Natural killer cell (primary cell): ENCODE data around the gene KLHL25. TPM values are rescaled to one million over a fixed set of nuclear protein-coding genes. Genes with fewer than 3 reads are reported as not detected.

Source experiments
- ATAC-seq, 3 donors: fragments of 150-1000 bp in 2 of 3; fragments of 200-7000 bp in 1 of 3; cut with Tn5 transposase; 1 replicate in 1 of 3; 2 replicates in 2 of 3; pipeline ENCODE4 v1.10.0; 2021; ENCODE audit warnings: mild to moderate bottlenecking in 2 of 3, moderate library complexity in 2 of 3
- DNase-seq, 2 donors: peaks; one replicate each; pipeline versions ENCODE4 v3.0.0 to v3.0.0-alpha.2; 2013 to 2021; ENCODE audit warnings: mixed read lengths in 1 of 2
- H3K27ac ChIP-seq: one replicate; pipeline ENCODE4 v1.5.1; 2013; ENCODE audit warnings: mild to moderate bottlenecking, low read length
- H3K27me3 ChIP-seq: one replicate; pipeline ENCODE4 v1.6.1; 2013; ENCODE audit warnings: low read length; ENCODE audit not compliant: control insufficient read depth, insufficient read depth
- H3K36me3 ChIP-seq: one replicate; pipeline ENCODE4 v1.6.1; 2013; ENCODE audit warnings: low read length; ENCODE audit not compliant: control insufficient read depth, insufficient read depth
- H3K4me1 ChIP-seq: one replicate; pipeline ENCODE4 v1.6.1; 2013; ENCODE audit warnings: low read length; ENCODE audit not compliant: control insufficient read depth, insufficient read depth
- H3K4me3 ChIP-seq: one replicate; pipeline ENCODE4 v1.5.1; 2013; ENCODE audit warnings: low read length
- H3K9me3 ChIP-seq: one replicate; pipeline ENCODE4 v1.6.1; 2013; ENCODE audit warnings: low read length; ENCODE audit not compliant: control insufficient read depth, insufficient read depth
- H3K27ac Mint-ChIP-seq, 2 donors: one replicate each; pipeline ENCODE4 v1.8.0; 2022; ENCODE audit warnings: mild to moderate bottlenecking in 2 of 2, mixed read lengths in 2 of 2, moderate library complexity in 1 of 2
- H3K27me3 Mint-ChIP-seq, 2 donors: one replicate each; pipeline ENCODE4 v1.8.0; 2022; ENCODE audit warnings: low read depth in 2 of 2, mixed read lengths in 2 of 2
- H3K36me3 Mint-ChIP-seq: one replicate; pipeline ENCODE4 v1.8.0; 2022; ENCODE audit warnings: mixed read lengths
- H3K4me1 Mint-ChIP-seq, 2 donors: one replicate each; pipeline ENCODE4 v1.8.0; 2022; ENCODE audit warnings: mixed read lengths in 2 of 2
- H3K4me3 Mint-ChIP-seq: one replicate; pipeline ENCODE4 v1.8.0; 2022; ENCODE audit warnings: mild to moderate bottlenecking, moderate library complexity, mixed read lengths
- H3K9me3 Mint-ChIP-seq, 2 donors: one replicate each; pipeline ENCODE4 v1.8.0; 2022; ENCODE audit warnings: mixed read lengths in 2 of 2
- CTCF ChIP-seq: fragments of 200-600 bp; IDR thresholded peaks from one replicate; pipeline ENCODE4 v1.8.0; 2022; ENCODE audit warnings: antibody characterized with exemption
- WGBS: methylation state at CpG from one replicate; pipeline ENCODE4 v1.1.7; 2013; ENCODE audit warnings: missing lambda C conversion rate; ENCODE audit not compliant: insufficient coverage; 5-methylcytosine and 5-hydroxymethylcytosine counted together
- intact Hi-C: fragments of 100-400 bp; cut with micrococcal nuclease; formaldehyde crosslinking; loops from one replicate; pipeline ENCODE4 v1.14.2; 2022
- total RNA-seq, 4 donors: library from RNA; stranded (reverse); fragments of 120-200 nt in 1 of 4; gene quantifications; one replicate each; pipeline versions ENCODE4 v1.2.3 to v1.2.4, GENCODE V29; 2013 to 2022

The KLHL25 gene
- total RNA-seq, 3 donors from 2014 or later (not counting 1 experiment from before 2014, with no cell fraction given) = 6.5 to 16.2 (median 10.4) TPM

GRCh38 chr15:85744579-85744978 is 50.1 kb downstream of the KLHL25 start:
- Mint-ChIP-seq H3K36me3 (peaks cover 10% of the 10 kb centered on the region), H3K9me3 (no peaks in the 10 kb centered on the region), H3K27me3 (no peaks in the 10 kb centered on the region), H3K27ac (peak overlapping the region; percentile 27 to 41), H3K4me1 (peaks cover 23 to 28% of the 10 kb centered on the region in 2 donors), H3K4me3 (no peak overlapping the region)
- H3K4me1 ChIP-seq = no peaks in the 10 kb centered on the region
- intact Hi-C loops = no loop called here
- H3K9me3 ChIP-seq = no peaks in the 10 kb centered on the region
- DNase-seq (peak in 1 of 2 donors; percentile 9), ATAC-seq (no peak)
- H3K36me3 ChIP-seq = peaks cover 96% of the 10 kb centered on the region
- WGBS = 98% methylated on average over 10 of the region's 10 CpGs
- no peak for TF ChIP-seq CTCF
- H3K27ac ChIP-seq = no peak overlapping the region
- no peaks in the 10 kb centered on the region for H3K27me3 ChIP-seq
- H3K4me3 ChIP-seq = no peak overlapping the region

- Mint-ChIP-seq H3K27ac (peak overlapping the region; percentile 41 to 56), H3K4me3 (no peak overlapping the region), H3K27me3 (no peaks in the 10 kb centered on the region), H3K36me3 (peaks cover 19% of the 10 kb centered on the region), H3K4me1 (peaks cover 19% of the 10 kb centered on the region in 2 donors), H3K9me3 (no peaks in the 10 kb centered on the region)
- no peak overlapping the region for H3K4me3 ChIP-seq
- H3K9me3 ChIP-seq = no peaks in the 10 kb centered on the region
- ATAC-seq (peak in 1 of 3 donors; percentile 11), DNase-seq (peak in 1 of 2 donors; percentile 9)
- intact Hi-C loops = no loop called here
- H3K27me3 ChIP-seq = no peaks in the 10 kb centered on the region
- no peaks in the 10 kb centered on the region for H3K4me1 ChIP-seq
- TF ChIP-seq CTCF = no peak
- 92% methylated on average over 14 of the region's 14 CpGs for WGBS
- H3K27ac ChIP-seq = no peak overlapping the region
- H3K36me3 ChIP-seq = peaks cover 96% of the 10 kb centered on the region
Observed at GRCh38 chr15:85743392-85744055, 51.2 kb downstream of the KLHL25 start.

- no peaks in the 10 kb centered on the region for H3K4me1 ChIP-seq
- no peak overlapping the region for H3K4me3 ChIP-seq
- H3K27me3 ChIP-seq = no peaks in the 10 kb centered on the region
- peaks cover 19% of the 10 kb centered on the region for H3K36me3 Mint-ChIP-seq
- H3K4me3 Mint-ChIP-seq = no peak overlapping the region
- WGBS = 84% methylated on average over 8 of the region's 8 CpGs
- no peaks in the 10 kb centered on the region for H3K27me3 Mint-ChIP-seq
- TF ChIP-seq CTCF = no peak
- ATAC-seq = no peak
- no peak for DNase-seq
- H3K4me1 Mint-ChIP-seq = peaks cover 19% of the 10 kb centered on the region in 2 donors
- H3K9me3 Mint-ChIP-seq = no peaks in the 10 kb centered on the region
- H3K9me3 ChIP-seq = no peaks in the 10 kb centered on the region
- intact Hi-C loops = no loop called here
- H3K36me3 ChIP-seq = peaks cover 94% of the 10 kb centered on the region
- H3K27ac ChIP-seq = no peak overlapping the region
- peak overlapping the region; percentile 41 to 70 for H3K27ac Mint-ChIP-seq
Observed at GRCh38 chr15:85742186-85742821, 52.4 kb downstream of the KLHL25 start.
